CD1c-positive myeloid dendritic cell (primary cell): ENCODE data around the gene GRAPL.
"Not testable (repeated sequence)": the region's sequence is repeated elsewhere in the genome, so short reads cannot be mapped to it uniquely, and the experiment has no call there.

Experiments
- DNase-seq: peaks from one replicate; pipeline ENCODE4 v3.0.0-alpha.2; 2016; ENCODE audit errors: extremely low spot score

Gene GRAPL

DNA sequence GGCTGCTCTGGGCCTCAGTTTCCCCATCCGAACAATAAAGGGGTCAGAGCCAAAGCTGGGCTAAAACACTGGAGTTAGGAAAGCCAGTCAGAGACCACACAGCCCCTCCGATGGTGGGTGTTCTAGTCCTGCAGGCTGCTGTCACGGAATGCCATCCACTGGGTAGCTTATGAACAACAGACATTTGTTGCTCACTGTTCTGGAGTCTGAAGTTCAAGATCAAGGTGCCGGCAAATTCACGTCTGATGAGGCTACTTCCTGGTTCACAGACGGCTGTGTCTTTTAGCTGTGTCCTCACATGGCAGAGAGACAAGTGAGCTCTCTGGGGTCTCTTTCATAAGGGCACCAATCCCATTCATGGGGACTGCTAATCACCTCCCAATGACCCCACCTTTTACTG is 9.2 kb downstream of the GRAPL start:
- DNase-seq = not testable (repeated sequence)

DNA sequence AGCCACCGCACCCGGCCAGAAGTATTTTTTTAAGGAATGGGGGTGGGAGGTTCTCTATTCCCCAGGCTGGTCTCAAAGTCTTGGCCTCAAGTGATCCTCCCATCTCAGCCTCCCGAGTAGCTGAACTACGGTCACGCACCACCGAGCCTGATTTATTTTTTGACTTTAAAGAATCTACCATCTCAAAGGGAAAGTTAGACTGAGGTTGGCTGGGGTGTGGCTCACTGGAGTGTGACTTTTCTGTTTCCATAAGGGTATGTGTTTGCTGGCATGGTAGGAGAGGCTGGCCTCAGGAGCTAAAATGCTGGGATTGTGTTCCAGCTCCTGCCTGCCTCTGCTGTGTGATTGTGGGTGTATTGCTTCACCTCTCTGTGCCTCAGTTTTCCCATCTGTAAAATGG is 10.6 kb downstream of the GRAPL start:
- DNase-seq = not testable (repeated sequence)

DNA sequence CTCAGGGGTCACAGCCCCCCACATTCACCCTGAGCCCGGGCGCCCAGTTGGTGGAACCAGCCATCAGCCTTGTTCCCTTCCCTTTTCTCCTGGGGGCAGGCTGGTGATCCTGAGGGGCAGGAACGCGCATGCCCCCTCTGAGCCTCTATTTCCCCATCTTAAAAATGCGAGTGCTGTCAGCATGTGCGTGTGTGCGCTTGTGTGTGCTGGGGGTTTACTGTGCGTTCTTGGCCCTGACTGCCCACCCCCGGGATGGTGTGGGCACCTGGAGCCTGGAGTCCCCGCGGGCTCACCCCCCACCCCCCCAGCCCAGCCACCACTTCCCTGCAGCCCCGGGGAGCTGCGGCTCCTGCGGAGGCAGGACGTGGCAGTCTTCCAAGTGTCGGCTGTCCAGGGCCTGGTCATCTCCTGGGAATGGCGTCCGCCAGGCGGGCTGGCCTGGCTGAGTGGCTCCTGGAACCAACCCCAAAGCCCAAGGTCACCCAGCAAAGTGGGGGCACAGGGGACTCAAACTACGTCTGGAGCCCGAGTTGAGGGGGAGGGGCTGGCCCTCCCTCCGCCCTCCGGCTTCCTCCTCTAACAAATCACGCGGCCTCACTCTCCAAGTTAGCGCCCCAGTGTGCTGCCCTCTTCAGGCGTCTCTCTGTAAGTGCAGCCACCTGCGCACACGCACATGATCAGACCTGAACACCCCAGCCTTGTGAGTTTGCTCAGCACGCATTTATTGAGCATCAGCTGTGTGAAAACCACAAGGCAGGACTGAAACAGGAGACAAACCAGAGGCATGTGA is 14.2 kb downstream of the GRAPL start:
- not testable (repeated sequence) for DNase-seq

DNA sequence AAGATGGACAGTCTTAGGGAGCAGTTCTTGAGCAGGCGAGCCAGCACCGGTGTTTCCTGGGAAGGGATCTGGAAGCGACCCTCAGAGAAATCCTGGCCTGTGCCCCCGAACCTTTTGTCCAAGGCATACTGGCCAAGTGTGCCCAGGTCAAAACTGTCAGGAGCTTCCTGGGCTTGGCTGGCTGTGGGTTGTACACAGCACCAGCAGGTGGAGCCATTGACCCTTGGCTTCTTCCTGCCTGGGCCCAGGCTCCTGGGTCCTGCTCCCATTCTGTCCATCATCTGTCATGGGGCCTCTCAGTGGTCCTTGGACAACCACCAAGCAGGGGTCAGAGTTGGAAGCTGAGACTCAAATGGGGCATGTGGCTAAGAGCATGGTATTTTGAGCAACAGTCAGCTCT is 15.0 kb downstream of the GRAPL start:
- DNase-seq = not testable (repeated sequence)

DNA sequence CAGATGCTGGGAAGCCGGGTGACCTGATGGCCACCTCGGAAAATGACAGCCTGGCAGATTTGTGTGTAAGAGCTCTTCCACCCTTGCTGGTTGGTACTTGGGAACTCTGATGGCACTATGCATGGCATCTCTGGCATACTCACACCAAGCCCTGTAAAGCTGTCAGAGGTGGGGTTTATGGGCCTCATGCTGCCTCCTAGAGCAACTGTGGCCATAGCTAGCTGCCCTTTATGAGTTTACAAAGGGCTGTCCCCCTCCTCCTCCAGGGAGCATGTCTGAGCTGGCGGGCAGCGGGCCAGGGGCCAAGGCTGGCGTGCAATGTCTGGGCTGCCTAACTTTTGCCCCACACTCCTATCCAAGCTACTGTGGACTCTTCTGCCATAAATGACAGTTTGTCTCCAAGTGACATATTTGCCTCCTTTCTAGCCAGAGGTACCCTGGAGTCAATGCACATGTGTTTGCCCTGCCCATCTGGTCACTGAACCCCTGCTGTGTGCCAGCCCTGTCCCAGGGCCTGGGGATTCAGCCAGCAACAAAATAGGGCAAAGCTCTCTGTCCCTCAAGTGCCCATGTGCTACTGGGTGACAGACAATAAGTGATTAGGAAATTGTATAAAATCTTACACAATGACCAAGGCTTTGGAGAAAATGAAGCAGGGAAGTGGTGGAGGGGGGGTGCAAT is 15.8 kb downstream of the GRAPL start:
- DNase-seq = not testable (repeated sequence)

DNA sequence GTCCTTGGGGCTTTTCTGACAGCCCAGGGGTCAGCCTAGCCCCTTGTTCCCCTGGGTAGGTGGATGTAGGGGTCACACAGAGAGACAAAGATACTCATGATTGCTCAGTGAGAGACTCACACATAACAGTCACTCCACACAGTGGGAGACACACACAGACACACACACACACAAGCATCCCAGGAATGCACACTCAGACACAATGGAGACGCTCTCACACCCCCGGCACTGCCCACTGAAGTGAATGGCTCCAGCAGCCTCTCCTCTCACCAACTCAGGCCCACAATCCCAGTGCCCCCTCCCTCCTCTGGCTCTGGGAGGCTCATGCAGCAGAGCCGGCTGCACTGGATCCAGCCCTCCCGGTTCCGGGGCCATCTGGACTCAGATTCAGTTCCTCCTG is 17.0 kb downstream of the GRAPL start:
- DNase-seq = not testable (repeated sequence)

DNA sequence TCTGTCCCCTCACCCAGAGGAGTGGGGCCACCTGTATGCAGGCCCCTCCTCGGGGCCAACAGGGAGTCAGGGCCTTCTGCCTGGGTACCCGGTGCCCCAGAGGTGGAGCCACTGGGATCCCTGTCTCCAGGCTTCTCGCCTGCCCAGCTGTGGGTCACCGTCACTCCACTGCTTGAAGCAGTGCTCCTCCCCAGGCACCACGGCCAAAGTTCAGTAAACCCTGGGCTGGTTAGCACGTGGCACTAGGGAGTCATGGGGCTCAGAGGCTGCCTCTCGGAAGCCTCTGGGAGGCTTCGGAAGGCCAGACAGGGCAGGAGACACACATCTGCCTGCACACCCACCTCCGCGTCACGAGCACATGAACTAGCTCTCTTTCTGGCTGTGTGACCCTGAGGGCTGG is 18.1 kb downstream of the GRAPL start:
- not testable (repeated sequence) for DNase-seq

DNA sequence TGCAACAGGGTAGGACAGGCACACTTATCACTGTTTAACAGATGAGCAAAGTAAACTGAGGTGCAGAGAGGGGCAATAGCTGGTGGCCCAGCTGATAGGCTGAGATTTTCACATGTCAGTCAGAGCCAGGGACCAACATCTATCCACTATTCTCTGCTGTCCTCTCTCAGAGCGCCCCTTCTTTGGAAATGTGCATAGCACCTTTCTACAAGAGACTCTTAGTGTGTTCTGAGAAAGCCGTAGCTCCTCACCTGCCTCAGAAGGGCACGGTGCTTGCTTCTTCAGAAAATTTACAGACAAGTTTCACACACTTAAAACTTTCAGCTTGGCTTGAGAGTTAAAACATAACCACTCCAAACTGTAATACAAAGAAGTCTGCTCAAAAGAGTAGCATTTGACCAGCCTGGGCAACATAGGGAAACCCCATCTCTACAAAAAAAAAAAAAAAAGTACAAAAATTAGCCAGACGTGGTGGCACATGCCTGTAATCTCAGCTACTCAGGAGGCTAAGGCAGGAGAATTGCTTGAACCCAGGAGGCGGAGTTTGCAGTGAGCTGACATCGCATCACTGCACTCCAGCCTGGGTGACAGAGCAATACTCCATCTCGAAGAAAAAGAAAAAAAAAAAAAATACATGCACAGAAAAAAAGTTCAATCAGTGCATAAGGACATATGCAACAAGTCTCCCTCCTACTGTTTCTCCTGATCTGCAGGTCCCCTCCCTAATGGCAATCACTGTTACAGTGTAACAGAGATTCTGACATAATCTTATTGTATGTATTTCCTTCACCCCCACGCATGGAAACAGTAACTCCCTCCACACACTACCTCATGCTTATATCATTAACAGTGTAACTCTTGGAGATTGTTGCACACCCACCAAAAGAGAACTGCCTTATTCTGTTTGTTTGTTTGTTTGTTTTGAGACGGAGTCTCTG is 23.6 kb downstream of the GRAPL start:
- not testable (repeated sequence) for DNase-seq

DNA sequence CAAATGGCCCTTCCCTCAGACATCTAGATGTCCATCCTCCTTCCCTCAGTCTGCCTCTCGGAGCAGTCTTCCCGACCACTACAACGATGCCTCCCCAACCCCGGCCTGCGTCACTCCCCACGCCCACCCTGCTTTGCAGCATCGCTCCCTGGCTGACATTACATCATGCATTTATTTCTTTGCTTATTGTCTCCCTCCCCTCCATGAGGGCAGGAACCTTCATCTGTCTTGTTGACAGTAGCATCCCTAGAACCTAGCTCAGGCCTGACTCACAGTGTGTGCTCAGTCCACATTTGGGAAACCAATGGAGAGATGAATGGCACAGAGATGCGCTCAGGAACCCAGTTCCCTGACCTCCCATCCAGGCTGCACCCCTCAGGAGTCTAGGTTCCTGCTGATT is 30.2 kb downstream of the GRAPL start:
- DNase-seq = not testable (repeated sequence)

DNA sequence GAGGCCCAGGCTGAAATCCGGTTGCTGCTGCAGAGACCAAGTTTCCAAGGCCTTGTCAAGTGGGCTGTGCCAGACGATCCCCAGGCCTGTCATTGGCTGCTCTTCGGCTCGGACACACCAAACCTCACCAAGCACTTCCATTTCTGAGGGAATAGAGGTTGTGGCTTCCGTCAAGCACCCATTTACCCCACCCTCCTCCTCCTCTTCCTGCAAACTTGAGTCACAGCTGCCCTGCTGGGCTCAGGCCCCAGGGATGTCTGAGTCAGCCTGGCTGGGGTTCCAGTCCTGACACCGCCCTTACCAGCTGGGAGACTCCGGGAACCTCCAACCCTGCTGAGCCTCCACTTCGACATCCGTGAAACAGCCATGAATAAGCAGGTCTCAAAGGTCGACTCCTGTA is 31.1 kb downstream of the GRAPL start:
- DNase-seq = not testable (repeated sequence)

DNA sequence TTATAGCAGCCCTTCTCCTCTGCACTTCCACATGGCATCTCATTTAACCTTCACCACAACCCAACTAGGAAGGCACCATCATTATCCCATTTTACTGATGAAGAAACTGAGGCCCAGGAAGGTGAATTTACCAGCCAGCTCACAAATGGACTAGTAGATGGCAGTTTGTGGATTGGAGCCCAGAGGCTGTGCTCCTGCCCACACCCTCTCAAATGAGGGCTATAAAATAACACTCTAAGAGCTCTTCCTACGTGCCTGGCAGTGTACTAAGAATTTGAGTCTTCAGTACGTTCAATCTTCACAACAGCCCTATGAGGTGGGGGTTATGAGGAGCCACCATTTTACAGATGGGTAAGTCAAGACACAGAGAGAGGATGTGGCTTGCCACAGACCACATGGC is 31.5 kb downstream of the GRAPL start:
- not testable (repeated sequence) for DNase-seq

DNA sequence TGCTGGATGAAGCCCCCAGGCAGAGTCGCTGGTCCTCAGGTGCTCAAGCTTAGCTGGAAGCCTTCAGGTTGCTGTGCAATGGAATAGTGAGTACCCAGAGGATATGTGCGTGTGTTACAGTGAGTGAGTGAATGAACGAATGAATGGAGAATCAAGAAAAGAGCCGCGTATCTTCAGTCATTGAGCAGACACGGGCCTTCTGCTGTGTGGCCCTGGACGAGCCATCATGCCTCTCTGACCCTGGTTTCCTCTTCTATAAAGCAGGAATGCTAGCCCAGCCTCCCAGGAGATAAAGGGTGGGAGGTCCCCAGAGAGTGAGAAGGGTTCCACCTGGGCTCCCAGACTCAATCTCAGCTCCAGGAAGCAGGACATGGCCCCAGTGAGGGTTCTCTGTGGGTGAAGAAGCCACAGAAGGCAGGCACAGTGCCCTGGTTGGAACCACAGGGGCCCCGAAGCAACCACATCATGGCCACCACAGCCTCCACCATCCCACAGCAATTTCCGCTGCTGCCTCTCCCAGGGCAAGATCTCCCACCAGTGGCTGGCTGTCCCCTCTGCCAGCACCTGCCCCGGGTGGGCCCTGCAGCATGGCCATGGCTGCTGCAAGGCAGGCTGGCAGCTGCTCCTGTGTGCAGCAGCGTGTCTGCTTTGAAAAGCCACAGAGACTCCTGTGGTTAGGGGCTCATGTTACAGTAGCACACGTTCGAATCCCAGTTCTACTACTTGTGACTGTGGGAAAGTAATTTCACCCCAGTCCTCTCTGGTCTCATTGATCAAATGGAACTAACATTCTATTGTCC is 34.1 kb downstream of the GRAPL start:
- not testable (repeated sequence) for DNase-seq

DNA sequence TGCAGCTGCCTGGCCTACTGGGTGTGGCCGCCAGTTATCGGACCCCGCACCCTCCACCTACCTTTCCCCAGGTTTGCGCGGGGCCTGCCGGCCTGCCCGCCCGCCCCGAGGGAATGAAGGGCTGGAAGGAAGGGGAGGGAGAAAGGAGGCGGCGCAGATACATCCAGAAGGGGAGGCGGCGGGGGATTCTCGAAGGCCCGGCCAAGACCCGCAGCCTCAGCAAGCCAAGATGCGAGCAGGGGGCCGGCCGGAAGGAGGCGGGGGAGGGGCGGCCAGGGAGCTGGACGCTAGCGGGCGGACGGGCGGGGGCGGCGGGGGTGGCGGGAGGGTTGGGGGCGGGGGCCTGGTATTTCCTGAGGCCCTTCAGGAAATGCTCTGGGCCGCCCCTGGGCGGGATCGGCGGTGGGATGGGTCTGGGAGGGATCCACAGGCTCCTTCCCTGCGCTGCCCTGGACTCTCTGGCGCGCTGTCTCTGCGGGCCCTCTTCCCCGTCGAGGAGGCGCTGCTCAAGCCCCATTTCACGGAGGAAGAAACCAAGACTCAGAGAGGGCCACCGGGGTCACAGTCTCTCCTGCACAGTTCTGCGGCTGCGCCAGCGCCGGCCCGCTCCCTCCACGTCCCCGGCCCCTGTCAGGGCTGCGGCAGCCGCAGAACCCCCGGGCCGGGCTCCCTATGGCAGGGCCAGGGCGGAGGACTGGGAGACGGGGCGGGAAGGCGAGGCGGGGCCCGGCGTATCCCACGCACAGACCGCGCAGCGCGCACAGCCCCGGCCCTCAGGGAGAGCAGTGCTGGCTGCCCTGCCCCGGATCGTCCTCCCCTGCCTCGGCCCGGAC is 35.2 kb downstream of the GRAPL start:
- not testable (repeated sequence) for DNase-seq

DNA sequence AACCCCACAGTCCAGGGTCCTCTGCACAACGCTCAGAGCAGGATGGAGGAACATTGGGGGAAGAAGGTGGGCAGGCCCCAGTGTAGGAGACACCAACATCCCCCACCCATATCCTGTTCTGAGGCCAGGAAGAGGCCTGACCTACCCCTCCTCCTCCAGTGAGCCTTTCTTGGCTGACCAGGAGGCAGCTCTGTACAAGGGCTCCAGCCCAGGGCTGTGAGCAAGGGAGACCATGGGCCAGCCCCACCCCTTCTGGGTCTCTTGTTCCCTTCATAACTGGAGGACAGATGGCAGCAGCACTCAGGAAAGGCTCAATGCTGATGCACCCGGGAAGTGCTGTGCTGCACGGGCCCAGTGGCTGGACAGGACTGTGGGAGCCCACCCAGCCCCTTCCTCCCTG is 47.0 kb downstream of the GRAPL start:
- not testable (repeated sequence) for DNase-seq

DNA sequence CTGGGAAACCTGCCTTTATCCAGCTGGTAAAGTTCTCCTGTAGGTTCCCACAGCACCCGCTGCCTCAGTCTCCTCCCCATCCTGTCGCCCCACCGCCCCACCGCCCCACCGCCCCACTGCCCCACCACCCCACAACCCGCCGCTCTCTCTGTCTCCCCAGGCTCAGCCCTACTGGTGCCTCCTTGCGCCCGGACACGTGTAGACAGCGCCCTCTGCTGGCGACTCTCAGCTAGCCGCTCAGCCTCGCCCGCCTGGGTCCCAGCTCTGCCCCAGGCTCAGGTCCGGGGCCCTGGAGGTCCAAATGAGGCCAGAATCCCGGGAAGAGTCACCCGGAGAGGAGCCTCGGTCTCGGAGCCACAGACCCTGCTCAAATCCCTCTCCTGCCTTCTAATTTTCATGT is 48.0 kb downstream of the GRAPL start:
- DNase-seq = not testable (repeated sequence)

DNA sequence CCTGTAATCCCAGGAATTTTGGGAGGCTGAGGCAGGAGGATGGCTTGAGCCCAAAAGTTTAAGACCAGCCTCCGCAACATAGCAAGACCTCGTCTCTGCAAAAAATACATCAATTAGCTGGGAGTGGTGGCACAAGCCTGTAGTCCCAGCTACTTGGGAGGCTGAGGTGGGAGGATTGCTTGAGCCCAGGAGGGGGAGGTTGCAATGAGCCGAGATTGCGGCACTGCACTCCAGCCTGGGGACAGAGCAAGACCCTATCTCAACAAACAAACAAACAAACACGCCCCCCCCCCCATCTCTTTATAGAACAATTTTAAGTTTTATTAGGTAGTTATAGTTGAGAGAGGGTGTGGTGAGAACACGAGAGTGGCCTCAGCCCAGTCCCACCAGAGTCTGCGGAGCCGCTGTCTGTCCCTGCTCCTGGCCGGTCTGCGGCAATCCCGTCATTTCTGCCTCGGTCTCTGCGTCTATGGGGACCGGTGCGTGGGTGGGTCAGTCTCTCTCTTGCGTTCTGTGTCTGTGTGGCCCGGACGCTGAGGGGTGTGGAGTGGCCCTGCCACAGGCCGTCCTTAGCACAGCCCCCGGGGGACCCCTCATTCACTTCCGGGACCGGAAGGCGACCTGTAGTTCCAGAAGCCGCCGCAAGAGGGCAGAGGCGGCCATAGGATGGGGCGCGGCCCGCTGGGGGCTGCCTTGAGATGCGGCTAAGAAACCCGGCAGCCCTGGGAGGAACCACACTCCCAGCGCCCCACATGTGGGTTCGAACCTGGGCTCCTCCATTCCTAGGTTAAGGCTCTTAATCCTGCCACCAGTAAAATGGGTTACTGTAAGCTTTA is 53.9 kb downstream of the GRAPL start:
- not testable (repeated sequence) for DNase-seq

DNA sequence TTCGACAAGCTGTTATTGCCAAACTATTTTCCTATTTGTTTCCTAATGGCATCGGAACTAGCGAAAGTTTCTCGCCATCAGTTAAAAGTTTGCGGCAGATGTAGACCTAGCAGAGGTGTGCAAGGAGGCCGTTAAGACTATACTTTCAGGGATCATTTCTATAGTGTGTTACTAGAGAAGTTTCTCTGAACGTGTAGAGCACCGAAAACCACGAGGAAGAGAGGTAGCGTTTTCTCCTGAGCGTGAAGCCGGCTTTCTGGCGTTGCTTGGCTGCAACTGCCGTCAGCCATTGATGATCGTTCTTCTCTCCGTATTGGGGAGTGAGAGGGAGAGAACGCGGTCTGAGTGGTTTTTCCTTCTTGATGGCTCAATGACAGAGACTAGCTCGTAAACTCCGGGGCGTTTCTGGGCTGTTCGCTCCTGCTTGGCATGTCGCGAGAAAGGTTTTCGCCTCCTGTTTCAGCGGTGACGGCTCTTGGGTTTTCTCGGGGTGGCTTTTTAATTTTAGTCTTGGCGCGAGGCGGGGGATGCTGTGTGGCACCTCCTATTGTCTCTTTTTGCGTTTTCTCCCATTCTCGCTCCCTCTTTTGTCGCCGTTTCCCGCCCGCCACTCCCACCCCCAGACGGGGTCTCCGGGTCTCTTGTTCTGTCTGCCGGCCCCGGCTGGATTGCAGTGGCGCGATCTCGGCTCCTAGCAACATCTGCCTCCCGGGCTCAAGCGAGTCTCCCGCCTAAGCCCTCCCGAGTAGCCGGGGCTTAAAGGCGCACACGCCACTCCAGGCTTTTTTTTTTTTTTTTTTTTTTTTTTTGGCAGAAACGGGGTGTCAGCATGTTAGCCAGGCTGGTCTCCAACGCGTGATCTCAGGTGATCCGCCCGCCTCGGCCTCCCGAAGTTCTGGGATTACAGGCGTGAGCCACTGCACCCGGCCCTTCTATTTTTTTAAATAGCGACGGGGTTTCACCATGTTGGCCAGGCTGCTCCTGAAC is 60.8 kb downstream of the GRAPL start:
- DNase-seq = not testable (repeated sequence)
